ENCODE results near the gene OR4Q2. TPM values are rescaled to one million over a fixed set of nuclear protein-coding genes. Genes with fewer than 3 reads are reported as not detected.

The OR4Q2 gene
- total and polyA plus RNA-seq, 2 experiments from 2014 or later = not detected

DNA sequence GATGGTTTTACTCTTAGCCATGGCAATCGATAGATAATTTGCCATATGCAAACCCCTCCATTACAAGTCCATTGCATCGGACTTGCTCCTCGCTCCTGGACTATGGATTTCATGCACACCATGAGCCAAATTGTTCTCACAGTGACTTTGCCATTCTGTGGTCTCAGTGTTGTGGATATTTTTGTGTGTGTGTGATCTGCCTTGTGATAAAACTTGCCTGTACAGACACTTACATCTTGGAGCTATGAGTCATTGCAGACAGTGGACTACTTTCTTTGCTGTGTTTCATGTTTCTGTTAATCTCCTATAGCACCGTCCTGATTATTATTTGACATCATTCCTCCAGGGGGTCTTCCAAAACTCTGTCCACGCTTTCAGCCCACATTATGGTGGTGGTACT lies 42.3 kb downstream of the OR4Q2 start:
- TF ChIP-seq, protein P1, sequence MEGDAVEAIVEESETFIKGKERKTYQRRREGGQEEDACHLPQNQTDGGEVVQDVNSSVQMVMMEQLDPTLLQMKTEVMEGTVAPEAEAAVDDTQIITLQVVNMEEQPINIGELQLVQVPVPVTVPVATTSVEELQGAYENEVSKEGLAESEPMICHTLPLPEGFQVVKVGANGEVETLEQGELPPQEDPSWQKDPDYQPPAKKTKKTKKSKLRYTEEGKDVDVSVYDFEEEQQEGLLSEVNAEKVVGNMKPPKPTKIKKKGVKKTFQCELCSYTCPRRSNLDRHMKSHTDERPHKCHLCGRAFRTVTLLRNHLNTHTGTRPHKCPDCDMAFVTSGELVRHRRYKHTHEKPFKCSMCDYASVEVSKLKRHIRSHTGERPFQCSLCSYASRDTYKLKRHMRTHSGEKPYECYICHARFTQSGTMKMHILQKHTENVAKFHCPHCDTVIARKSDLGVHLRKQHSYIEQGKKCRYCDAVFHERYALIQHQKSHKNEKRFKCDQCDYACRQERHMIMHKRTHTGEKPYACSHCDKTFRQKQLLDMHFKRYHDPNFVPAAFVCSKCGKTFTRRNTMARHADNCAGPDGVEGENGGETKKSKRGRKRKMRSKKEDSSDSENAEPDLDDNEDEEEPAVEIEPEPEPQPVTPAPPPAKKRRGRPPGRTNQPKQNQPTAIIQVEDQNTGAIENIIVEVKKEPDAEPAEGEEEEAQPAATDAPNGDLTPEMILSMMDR (IDR thresholded peaks at IDR 0.05; ENCODE audit: low read depth, low read length) = no peak
- Histone ChIP-seq H3K4me1 (ENCODE audit: low read depth) (no peaks in the 10 kb centered on the region), H3K27ac (no peak overlapping the region), H3K4me3 (no peak overlapping the region), H3K9me3 (ENCODE audit: low read depth) (peaks cover 3% of the 10 kb centered on the region), H3K27me3 (no peaks in the 10 kb centered on the region), H3K36me3 (no peaks in the 10 kb centered on the region)
- no peak for DNase-seq (ENCODE audit: low read depth in 1 of 2, low spot score in 1 of 2)

DNA sequence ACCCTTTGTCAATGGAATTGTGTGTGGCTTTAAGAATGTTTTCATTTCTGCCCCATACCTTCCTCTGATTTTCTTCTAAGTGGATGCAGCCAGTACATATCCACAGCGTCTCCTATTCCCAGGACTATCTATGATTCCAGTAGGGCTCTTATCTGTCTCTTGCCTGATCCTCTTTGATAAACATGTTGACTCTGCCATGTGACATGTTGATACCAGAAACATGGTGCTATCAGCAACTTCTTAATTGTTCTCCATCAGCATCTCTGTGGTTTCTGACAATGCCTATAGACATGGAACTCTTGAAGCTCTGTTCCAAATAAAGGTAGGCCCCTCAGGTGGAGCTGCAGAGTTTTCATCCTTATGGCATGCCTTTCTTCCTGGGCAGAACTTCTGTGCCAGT lies 46.2 kb downstream of the OR4Q2 start:
- H3K4me3 ChIP-seq = no peak overlapping the region
- TF ChIP-seq, protein P1 (IDR thresholded peaks at IDR 0.05; ENCODE audit: low read depth, low read length) = no peak
- H3K9me3 ChIP-seq (ENCODE audit: low read depth) = peaks cover 10% of the 10 kb centered on the region

More for the DNA sequence above, 46.2 kb downstream of the OR4Q2 start:
- no peaks in the 10 kb centered on the region for H3K36me3 ChIP-seq
- H3K27me3 ChIP-seq = no peaks in the 10 kb centered on the region
- no peak for DNase-seq (ENCODE audit: low read depth in 1 of 2, low spot score in 1 of 2)
- no peaks in the 10 kb centered on the region for H3K4me1 ChIP-seq (ENCODE audit: low read depth)
- no peak overlapping the region for H3K27ac ChIP-seq

Other genes with a start within 250 kb of the OR4Q2 start
- gene OR4M1, start 228.7 kb upstream of the OR4Q2 start, total RNA-seq = not detected in 2 replicates
- not detected in 2 replicates for gene OR4M1, start 228.7 kb upstream of the OR4Q2 start, polyA plus RNA-seq
- gene OR4N2, start 198.4 kb upstream of the OR4Q2 start, total RNA-seq = not detected in 2 replicates
- gene OR4N2, start 198.4 kb upstream of the OR4Q2 start, polyA plus RNA-seq = not detected in 2 replicates
- not detected in 2 replicates for gene OR4K2, start 127.0 kb upstream of the OR4Q2 start, total RNA-seq
- not detected in 2 replicates for gene OR4K2, start 127.0 kb upstream of the OR4Q2 start, polyA plus RNA-seq
- gene OR4K5, start 81.6 kb upstream of the OR4Q2 start, total RNA-seq = not detected in 2 replicates
- not detected in 2 replicates for gene OR4K5, start 81.6 kb upstream of the OR4Q2 start, polyA plus RNA-seq
- not detected in 2 replicates for gene OR4K1, start 71.2 kb upstream of the OR4Q2 start, total RNA-seq
- gene OR4K1, start 71.2 kb upstream of the OR4Q2 start, polyA plus RNA-seq = not detected in 2 replicates
- gene OR4K15, start 26.6 kb upstream of the OR4Q2 start, total RNA-seq = not detected in 2 replicates
- not detected in 2 replicates for gene OR4K15, start 26.6 kb upstream of the OR4Q2 start, polyA plus RNA-seq
- gene OR4K14, start 17.1 kb downstream of the OR4Q2 start, total RNA-seq = not detected in 2 replicates
- gene OR4K14, start 17.1 kb downstream of the OR4Q2 start, polyA plus RNA-seq = not detected in 2 replicates
- gene OR4K13, start 33.9 kb downstream of the OR4Q2 start, total RNA-seq = not detected in 2 replicates
- gene OR4K13, start 33.9 kb downstream of the OR4Q2 start, polyA plus RNA-seq = not detected in 2 replicates
- not detected in 2 replicates for gene OR4L1, start 57.9 kb downstream of the OR4Q2 start, total RNA-seq
- not detected in 2 replicates for gene OR4L1, start 57.9 kb downstream of the OR4Q2 start, polyA plus RNA-seq
- gene OR4K17, start 108.6 kb downstream of the OR4Q2 start, total RNA-seq = not detected in 2 replicates
- not detected in 2 replicates for gene OR4K17, start 108.6 kb downstream of the OR4Q2 start, polyA plus RNA-seq
- not detected in 2 replicates for gene OR4N5, start 136.7 kb downstream of the OR4Q2 start, total RNA-seq
- gene OR4N5, start 136.7 kb downstream of the OR4Q2 start, polyA plus RNA-seq = not detected in 2 replicates
- gene OR11G2, start 188.7 kb downstream of the OR4Q2 start, total RNA-seq = not detected in 2 replicates
- gene OR11G2, start 188.7 kb downstream of the OR4Q2 start, polyA plus RNA-seq = not detected in 2 replicates
- gene OR11H6, start 221.5 kb downstream of the OR4Q2 start, total RNA-seq = not detected in 2 replicates
- gene OR11H6, start 221.5 kb downstream of the OR4Q2 start, polyA plus RNA-seq = not detected in 2 replicates
- not detected in 2 replicates for gene OR11H7, start 226.8 kb downstream of the OR4Q2 start, total RNA-seq
- not detected in 2 replicates for gene OR11H7, start 226.8 kb downstream of the OR4Q2 start, polyA plus RNA-seq
- gene OR11H4, start 237.1 kb downstream of the OR4Q2 start, total RNA-seq = not detected in 2 replicates
- gene OR11H4, start 237.1 kb downstream of the OR4Q2 start, polyA plus RNA-seq = not detected in 2 replicates